C4-2B (cell line): ENCODE data around the gene FAM83E.
A peak's percentile ranks its signal among the peaks of the same experiment; 100 is the strongest.
"Not testable (repeated sequence)": the region's sequence is repeated elsewhere in the genome, so short reads cannot be mapped to it uniquely, and the experiment has no call there.

ENCODE experiments used
- H3K27ac ChIP-seq: fragments of 450-650 bp; 2 replicates; pipeline ENCODE4 v1.5.1; 2017
- CTCF ChIP-seq: fragments of 450-650 bp; conservative IDR thresholded peaks from 2 replicates; pipeline ENCODE4 v1.5.1; 2017; ENCODE audit warnings: mild to moderate bottlenecking
- ZFX ChIP-seq: fragments of 450-650 bp; IDR thresholded peaks from 2 replicates; pipeline ENCODE4 v1.6.1; 2017

FAM83E gene

GRCh38 chr19:48578891-48579290, 36.0 kb downstream of the FAM83E start:
- H3K27ac ChIP-seq = no peak overlapping the region
- TF ChIP-seq CTCF (no peak), ZFX (no peak)

- H3K27ac ChIP-seq = not testable (repeated sequence)
These were observed 37.0 kb downstream of the FAM83E start for GRCh38 chr19:48577908-48578307.

- H3K27ac ChIP-seq = no peak overlapping the region
- no peak for TF ChIP-seq ZFX
- TF ChIP-seq CTCF = no peak
These were observed 38.8 kb downstream of the FAM83E start for GRCh38 chr19:48575931-48576622.

GRCh38 chr19:48573163-48573505, 41.7 kb downstream of the FAM83E start:
- TF ChIP-seq ZFX = no peak
- H3K27ac ChIP-seq = peak overlapping the region; percentile 62; the same call in 1 of the 2 replicates

GRCh38 chr19:48571378-48572162, 43.3 kb downstream of the FAM83E start:
- TF ChIP-seq CTCF (no peak), ZFX (no peak)
- H3K27ac ChIP-seq = peak overlapping the region; percentile 62

- peak overlapping the region; percentile 62; the same call in 1 of the 2 replicates for H3K27ac ChIP-seq
These were observed 45.1 kb downstream of the FAM83E start for GRCh38 chr19:48569814-48570213.

GRCh38 chr19:48568345-48568886, 46.5 kb downstream of the FAM83E start:
- TF ChIP-seq CTCF = no peak
- no peak for TF ChIP-seq ZFX
- H3K27ac ChIP-seq = peak overlapping the region; percentile 73

More at GRCh38 chr19:48569814-48570213, 45.1 kb downstream of the FAM83E start:
- TF ChIP-seq CTCF (no peak), ZFX (no peak)

GRCh38 chr19:48565090-48565489, 49.8 kb downstream of the FAM83E start:
- TF ChIP-seq ZFX (no peak), CTCF (no peak)
- no peak overlapping the region for H3K27ac ChIP-seq
